ENCODE results near the gene KNSTRN. TPM values are rescaled to one million over a fixed set of nuclear protein-coding genes. Genes with fewer than 3 reads are reported as not detected.

The KNSTRN gene
- total RNA-seq, 2 experiments from 2014 or later, result 71.1 to 74.1 TPM

DNA sequence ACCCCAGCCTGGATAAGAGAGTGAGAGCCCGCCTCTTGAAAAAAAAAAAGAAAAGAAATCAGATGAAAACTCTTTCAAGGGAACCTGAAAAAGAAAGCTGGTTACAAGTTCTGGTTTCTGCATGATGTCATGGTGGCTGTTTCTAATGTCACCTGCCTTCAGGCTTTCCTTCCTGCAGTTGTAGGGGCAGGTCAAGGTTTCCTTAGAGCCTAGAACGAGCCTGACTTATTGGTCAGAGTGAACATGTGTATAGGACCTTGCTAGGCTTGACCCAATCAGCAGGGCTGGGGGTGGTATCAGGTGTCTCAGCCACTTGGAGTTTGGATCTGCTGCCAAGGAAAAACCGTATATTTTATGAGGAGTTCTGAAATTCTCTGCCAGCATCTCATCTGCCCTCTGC, 26.8 kb downstream of the KNSTRN start:
- ChIA-PET POLR2A (no interaction called here), CTCF (interaction anchor here (1.4 to 1.8 kb wide), 2 partner anchors 12 to 134 kb away, joined by 3 to 8 read pairs; no protein-coding TSS in a partner anchor)
- Mint-ChIP-seq H3K36me3 (ENCODE audit: low read depth) (peaks cover 54% of the 10 kb centered on the region), H3K27ac (no peak overlapping the region), H3K4me3 (no peak overlapping the region), H3K27me3 (ENCODE audit: low read depth) (no peaks in the 10 kb centered on the region), H3K9me3 (ENCODE audit: insufficient read depth) (no peaks in the 10 kb centered on the region), H3K4me1 (ENCODE audit: low read depth) (peaks cover 42% of the 10 kb centered on the region)
- DNase-seq (no peak), ATAC-seq (no peak)

DNA sequence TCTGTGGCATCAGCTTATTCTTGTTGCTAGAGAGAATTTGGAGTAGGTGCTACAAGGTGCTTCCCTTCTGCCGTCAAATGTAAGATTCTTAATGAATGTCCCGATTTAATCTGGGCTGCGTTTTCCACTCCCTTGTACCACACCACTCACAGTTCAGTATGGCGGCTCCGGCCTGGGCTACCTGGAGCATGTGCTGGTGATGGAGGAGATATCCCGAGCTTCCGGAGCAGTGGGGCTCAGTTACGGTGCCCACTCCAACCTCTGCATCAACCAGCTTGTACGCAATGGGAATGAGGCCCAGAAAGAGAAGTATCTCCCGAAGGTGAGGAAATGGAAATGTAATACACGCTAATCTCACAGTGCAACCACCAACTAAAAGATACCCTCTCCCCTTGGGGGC, 28.0 kb downstream of the KNSTRN start:
- no peak for ATAC-seq
- Mint-ChIP-seq H3K36me3 (ENCODE audit: low read depth) (peaks cover 65% of the 10 kb centered on the region), H3K27me3 (ENCODE audit: low read depth) (no peaks in the 10 kb centered on the region), H3K27ac (no peak overlapping the region), H3K9me3 (ENCODE audit: insufficient read depth) (no peaks in the 10 kb centered on the region), H3K4me1 (ENCODE audit: low read depth) (peaks cover 32% of the 10 kb centered on the region), H3K4me3 (no peak overlapping the region)
- DNase-seq, result no peak
- ChIA-PET POLR2A (no interaction called here), CTCF (interaction anchor here (1.1 to 1.8 kb wide), 3 partner anchors 11 to 136 kb away, joined by 3 to 8 read pairs (median 5); no protein-coding TSS in a partner anchor)

DNA sequence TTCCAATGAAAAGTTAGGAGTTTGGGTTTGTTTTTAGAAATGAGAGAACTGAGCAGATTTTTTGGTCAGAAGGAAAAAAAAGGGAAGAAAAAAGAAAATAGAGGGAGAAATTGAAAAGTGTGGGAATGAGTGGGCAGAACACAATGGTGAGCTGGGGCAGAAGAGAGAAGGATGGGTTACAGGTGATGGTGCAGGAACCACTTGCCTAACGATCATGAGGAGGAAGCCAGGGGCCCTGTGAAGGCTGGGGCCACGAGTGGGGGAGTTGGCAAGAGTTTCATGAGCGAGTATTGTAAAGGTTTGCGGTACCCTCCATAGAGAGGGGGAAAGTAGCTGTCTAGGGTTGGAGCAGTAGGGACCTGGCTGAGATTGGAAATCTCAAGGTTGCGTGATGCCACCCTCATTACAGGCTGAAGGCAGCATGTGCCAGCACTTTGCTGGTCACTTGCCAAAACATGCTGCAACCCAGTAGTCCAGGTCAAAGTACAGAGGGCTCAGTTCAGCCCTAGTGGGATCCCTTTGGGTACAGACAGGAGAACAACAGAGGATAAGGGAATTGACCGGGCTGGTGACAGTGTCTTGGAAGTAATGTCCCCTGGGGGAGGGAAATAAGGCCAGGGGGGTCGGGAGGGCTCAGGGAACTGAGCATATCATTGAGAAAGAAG, 29.7 kb downstream of the KNSTRN start:
- Mint-ChIP-seq H3K36me3 (ENCODE audit: low read depth) (peaks cover 62% of the 10 kb centered on the region), H3K4me3 (no peak overlapping the region), H3K9me3 (ENCODE audit: insufficient read depth) (no peaks in the 10 kb centered on the region), H3K27me3 (ENCODE audit: low read depth) (no peaks in the 10 kb centered on the region), H3K27ac (no peak overlapping the region), H3K4me1 (ENCODE audit: low read depth) (peaks cover 25% of the 10 kb centered on the region)
- ATAC-seq, result no peak
- CTCF ChIA-PET, result no interaction called here
- POLR2A ChIA-PET, result interaction anchor here (0.6 kb wide), 1 partner anchor 108 kb away, joined by 4 read pairs; no protein-coding TSS in a partner anchor
- DNase-seq, result no peak

DNA sequence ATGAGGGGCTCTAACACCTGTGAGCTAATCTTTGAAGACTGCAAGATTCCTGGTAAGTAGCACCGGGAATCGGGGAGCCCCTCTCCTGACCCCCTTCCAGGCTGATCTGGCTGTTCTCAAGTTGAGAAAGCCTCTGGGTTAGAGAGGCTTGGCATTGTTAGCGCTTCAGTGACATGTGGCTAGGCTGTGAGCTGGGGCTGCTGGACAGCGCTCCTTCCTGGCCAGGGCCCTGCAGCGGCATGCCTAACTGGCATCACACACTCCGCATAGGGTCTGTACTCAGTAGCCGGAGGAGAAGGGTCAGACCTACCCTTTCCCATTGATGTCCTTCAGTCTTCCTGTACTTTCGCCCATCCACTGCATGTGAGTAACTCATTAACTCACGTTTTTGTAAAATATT, 30.5 kb downstream of the KNSTRN start:
- no peak overlapping the region for H3K27ac Mint-ChIP-seq
- no peak overlapping the region for H3K4me3 Mint-ChIP-seq
- no peak for DNase-seq
- no peak for ATAC-seq
- CTCF ChIA-PET, result interaction anchor here (1.3 kb wide), 1 partner anchor 9 kb away, joined by 3 read pairs; no protein-coding TSS in a partner anchor
- POLR2A ChIA-PET, result interaction anchor here (0.6 to 1.4 kb wide), 2 partner anchors 8 to 109 kb away, joined by 4 to 6 read pairs; partner anchors contain the start of gene IVD
- H3K36me3 Mint-ChIP-seq (ENCODE audit: low read depth), result peaks cover 57% of the 10 kb centered on the region
- no peaks in the 10 kb centered on the region for H3K9me3 Mint-ChIP-seq (ENCODE audit: insufficient read depth)
- H3K27me3 Mint-ChIP-seq (ENCODE audit: low read depth), result no peaks in the 10 kb centered on the region
- H3K4me1 Mint-ChIP-seq (ENCODE audit: low read depth), result peaks cover 17% of the 10 kb centered on the region

DNA sequence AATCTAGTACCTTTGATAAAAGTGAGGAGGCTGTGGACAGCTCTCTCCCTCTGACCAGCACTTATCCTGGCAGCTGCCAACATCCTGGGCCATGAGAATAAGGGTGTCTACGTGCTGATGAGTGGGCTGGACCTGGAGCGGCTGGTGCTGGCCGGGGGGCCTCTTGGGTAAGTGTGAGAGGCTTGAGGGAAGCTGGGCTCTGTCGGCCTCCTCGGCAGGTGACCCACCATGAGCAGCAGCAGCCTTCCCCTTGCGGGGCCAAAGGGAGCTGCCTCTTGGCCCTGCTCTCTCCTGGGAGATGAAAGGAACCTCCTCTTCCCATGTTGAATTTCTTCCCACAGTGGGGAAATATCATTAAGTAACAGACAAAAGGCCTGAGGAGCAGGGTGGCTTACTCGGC, 32.3 kb downstream of the KNSTRN start:
- ChIA-PET CTCF (interaction anchor here (0.6 kb wide), 1 partner anchor 77 kb away, joined by 3 read pairs; no protein-coding TSS in a partner anchor), POLR2A (interaction anchor here (0.8 to 1.3 kb wide), 2 partner anchors 16 to 33 kb away, joined by 3 read pairs; partner anchors contain the start of gene KNSTRN)
- no peaks in the 10 kb centered on the region for H3K27me3 Mint-ChIP-seq (ENCODE audit: low read depth)
- no peak for DNase-seq
- no peak for ATAC-seq
- H3K9me3 Mint-ChIP-seq (ENCODE audit: insufficient read depth), result no peaks in the 10 kb centered on the region
- peaks cover 3% of the 10 kb centered on the region for H3K4me1 Mint-ChIP-seq (ENCODE audit: low read depth)
- H3K27ac Mint-ChIP-seq, result no peak overlapping the region
- H3K36me3 Mint-ChIP-seq (ENCODE audit: low read depth), result peaks cover 43% of the 10 kb centered on the region
- no peak overlapping the region for H3K4me3 Mint-ChIP-seq

DNA sequence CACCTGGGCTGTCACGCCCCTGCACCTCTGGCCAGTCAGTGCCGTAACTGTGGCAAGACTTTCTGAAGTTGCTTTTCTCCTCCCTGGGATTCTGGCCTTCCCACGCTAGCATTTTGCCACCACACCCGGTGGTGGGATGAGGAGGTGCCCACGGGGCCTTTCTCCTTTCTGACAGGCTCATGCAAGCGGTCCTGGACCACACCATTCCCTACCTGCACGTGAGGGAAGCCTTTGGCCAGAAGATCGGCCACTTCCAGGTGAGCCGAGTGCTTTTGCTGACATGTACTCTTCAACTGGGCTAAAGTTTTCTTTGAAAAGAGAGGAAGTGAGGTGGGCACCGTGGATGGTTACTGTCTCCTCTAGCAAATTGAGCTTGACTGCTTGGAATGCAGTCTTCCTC, 32.7 kb downstream of the KNSTRN start:
- Mint-ChIP-seq H3K9me3 (ENCODE audit: insufficient read depth) (no peaks in the 10 kb centered on the region), H3K27me3 (ENCODE audit: low read depth) (no peaks in the 10 kb centered on the region), H3K36me3 (ENCODE audit: low read depth) (peaks cover 41% of the 10 kb centered on the region), H3K4me1 (ENCODE audit: low read depth) (no peaks in the 10 kb centered on the region), H3K4me3 (no peak overlapping the region), H3K27ac (no peak overlapping the region)
- ATAC-seq (no peak), DNase-seq (no peak)
- ChIA-PET CTCF (no interaction called here), POLR2A (no interaction called here)

DNA sequence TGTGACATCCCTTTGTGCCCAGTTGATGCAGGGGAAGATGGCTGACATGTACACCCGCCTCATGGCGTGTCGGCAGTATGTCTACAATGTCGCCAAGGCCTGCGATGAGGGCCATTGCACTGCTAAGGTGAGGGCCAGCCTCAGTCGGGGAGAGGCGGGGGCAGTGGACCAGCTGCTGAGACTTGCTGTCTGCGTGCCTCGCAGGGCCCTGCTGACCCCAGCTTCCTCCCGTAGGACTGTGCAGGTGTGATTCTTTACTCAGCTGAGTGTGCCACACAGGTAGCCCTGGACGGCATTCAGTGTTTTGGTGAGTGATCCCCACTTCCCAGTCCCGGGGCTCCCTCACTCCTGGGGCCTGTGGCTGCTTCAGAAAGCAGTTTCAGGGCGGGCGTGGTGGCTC, 33.5 kb downstream of the KNSTRN start:
- H3K4me3 Mint-ChIP-seq, result no peak overlapping the region
- no peak overlapping the region for H3K27ac Mint-ChIP-seq
- H3K36me3 Mint-ChIP-seq (ENCODE audit: low read depth), result peaks cover 32% of the 10 kb centered on the region
- ATAC-seq (no peak), DNase-seq (no peak)
- POLR2A ChIA-PET, result no interaction called here
- no peaks in the 10 kb centered on the region for H3K27me3 Mint-ChIP-seq (ENCODE audit: low read depth)
- CTCF ChIA-PET, result interaction anchor here (11.4 kb wide), 1 partner anchor 47 kb away, joined by 109 read pairs; no protein-coding TSS in a partner anchor
- H3K9me3 Mint-ChIP-seq (ENCODE audit: insufficient read depth), result no peaks in the 10 kb centered on the region
- peaks cover under 1% of the 10 kb centered on the region for H3K4me1 Mint-ChIP-seq (ENCODE audit: low read depth)

DNA sequence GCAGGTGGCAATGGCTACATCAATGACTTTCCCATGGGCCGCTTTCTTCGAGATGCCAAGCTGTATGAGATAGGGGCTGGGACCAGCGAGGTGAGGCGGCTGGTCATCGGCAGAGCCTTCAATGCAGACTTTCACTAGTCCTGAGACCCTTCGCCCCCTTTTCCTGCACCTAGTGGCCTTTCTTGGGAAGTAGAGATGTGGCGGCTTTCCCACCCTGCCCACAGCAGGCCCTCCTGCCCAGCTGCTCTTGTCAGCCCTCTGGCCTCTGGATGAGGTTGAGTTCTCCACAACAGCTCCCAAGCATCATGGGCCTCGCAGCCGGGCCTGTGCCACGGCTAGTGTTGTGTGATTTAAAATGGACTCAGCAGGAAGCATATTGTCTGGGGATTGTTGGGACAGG, 35.6 kb downstream of the KNSTRN start:
- ChIA-PET CTCF (interaction anchor here (1.2 to 11.4 kb wide), 4 partner anchors 13 to 80 kb away, joined by 4 to 109 read pairs (median 43); partner anchors contain the start of gene IVD), POLR2A (no interaction called here)
- no peaks in the 10 kb centered on the region for H3K9me3 Mint-ChIP-seq (ENCODE audit: insufficient read depth)
- no peak overlapping the region for H3K4me3 Mint-ChIP-seq
- H3K27ac Mint-ChIP-seq, result no peak overlapping the region
- DNase-seq, result no peak
- peaks cover 8% of the 10 kb centered on the region for H3K4me1 Mint-ChIP-seq (ENCODE audit: low read depth)
- ATAC-seq, result no peak
- peaks cover 19% of the 10 kb centered on the region for H3K36me3 Mint-ChIP-seq (ENCODE audit: low read depth)
- H3K27me3 Mint-ChIP-seq (ENCODE audit: low read depth), result no peaks in the 10 kb centered on the region

DNA sequence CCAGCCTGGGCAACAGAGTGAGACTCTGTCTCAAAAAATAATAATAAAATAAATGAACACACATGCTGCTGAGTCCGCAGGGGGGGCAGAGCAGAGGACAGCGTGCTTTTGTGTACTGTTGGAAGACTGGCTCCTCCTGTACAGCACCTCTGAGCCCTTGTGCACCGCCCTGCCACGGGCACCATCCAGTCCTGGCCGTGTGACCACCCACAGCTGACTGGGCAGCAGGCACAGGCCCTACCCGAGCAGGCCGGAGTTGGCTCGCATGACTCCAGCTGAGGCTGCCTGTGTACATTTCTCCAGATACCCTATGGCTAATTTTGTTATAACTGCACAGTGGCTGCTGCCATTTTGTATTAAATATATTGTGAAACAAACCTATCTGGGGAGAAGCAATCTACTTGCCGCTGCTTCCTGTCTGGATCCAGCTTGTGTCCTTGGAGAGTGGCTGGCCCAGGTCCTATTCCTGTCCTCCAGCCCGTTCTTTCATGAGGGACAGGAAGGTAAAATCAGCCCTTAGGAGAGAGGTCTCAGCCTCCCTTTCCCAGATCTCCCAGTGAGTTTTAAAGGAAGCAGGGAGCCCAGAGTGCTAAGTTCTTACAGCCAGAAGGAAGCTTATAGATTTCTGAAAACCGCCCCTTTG, 37.7 kb downstream of the KNSTRN start:
- DNase-seq, result no peak
- Mint-ChIP-seq H3K4me1 (ENCODE audit: low read depth) (peaks cover 8% of the 10 kb centered on the region), H3K27ac (no peak overlapping the region), H3K4me3 (no peak overlapping the region), H3K9me3 (ENCODE audit: insufficient read depth) (no peaks in the 10 kb centered on the region), H3K27me3 (ENCODE audit: low read depth) (no peaks in the 10 kb centered on the region), H3K36me3 (ENCODE audit: low read depth) (peaks cover 9% of the 10 kb centered on the region)
- ChIA-PET POLR2A (interaction anchor here (0.6 to 2.0 kb wide), 2 partner anchors 76 to 145 kb away, joined by 3 to 5 read pairs; no protein-coding TSS in a partner anchor), CTCF (interaction anchor here (1.0 to 11.4 kb wide), 8 partner anchors 10 to 202 kb away, joined by 3 to 109 read pairs (median 10); partner anchors contain the start of gene IVD)
- no peak for ATAC-seq

DNA sequence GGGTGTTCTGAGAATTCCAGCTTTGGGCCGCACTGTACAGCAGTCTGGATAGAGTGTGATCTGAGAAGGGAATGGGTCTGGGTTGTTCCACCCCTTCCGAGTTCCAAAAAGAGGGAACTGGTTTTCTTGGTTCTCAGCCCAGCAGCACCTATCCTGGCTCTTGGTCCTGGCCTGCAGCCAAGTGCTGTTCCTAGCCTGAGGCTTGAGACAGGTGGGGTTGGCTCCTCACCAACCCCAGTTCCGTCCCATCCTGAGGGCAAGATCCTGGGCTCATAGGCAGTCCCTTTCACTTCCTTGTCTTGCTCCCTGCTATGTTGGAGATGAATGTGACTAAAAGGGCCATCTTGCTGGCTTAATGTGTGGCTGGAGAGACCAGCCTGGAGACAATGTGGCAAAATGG, 38.3 kb downstream of the KNSTRN start:
- DNase-seq (no peak), ATAC-seq (no peak)
- Mint-ChIP-seq H3K36me3 (ENCODE audit: low read depth) (peaks cover 3% of the 10 kb centered on the region), H3K4me1 (ENCODE audit: low read depth) (peaks cover 8% of the 10 kb centered on the region), H3K27me3 (ENCODE audit: low read depth) (no peaks in the 10 kb centered on the region), H3K9me3 (ENCODE audit: insufficient read depth) (no peaks in the 10 kb centered on the region), H3K4me3 (no peak overlapping the region), H3K27ac (no peak overlapping the region)
- ChIA-PET POLR2A (interaction anchor here (0.6 to 2.0 kb wide), 2 partner anchors 76 to 145 kb away, joined by 3 to 5 read pairs; no protein-coding TSS in a partner anchor), CTCF (interaction anchor here (1.0 to 11.4 kb wide), 12 partner anchors 10 to 203 kb away, joined by 3 to 109 read pairs (median 9); partner anchors contain the start of genes CCDC9B and IVD)

DNA sequence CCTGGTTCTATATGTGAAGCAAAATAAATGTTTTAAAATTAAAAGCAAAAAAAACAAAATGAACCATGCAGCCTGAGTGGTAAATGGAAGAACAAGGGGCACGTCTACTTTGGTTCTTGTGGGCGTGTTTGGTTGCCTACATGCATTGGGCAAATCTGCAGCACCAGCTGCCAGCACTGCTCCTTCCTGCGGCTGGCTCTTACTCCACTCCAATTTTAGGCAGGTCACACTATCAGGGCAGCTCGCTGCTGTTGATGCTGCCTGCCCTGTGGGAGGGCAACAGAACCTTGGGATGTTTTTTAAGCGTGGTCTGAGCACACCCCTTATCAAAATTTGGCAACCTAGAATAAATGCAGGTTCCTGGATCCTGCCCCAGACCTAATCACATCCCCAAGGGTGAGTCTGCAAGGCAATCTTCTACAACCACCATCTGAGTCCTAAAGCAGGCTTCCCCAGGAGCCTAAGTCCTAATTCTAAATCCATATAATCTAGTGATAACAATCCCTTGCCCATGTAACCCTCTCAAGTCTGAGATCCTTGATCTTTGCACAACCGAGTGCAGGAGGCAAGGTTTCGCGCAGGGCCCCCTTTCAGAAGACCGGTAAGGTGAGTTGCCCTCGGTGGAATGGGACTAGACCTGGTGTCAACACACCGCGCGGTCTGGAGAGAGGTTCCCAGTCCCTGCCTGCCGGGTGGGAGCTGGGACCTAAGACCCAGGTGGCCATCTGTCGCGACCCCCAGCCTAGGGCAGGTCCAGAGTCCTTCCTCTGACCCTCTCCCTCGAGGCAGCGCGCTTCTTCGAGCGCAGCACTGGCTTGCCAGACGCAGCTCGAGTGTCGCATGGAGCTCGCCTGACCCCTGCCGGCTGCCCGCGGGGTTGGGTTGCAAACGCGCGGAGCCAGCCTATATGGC, 39.0 kb downstream of the KNSTRN start:
- Mint-ChIP-seq H3K4me3 (no peak overlapping the region), H3K27ac (no peak overlapping the region), H3K4me1 (ENCODE audit: low read depth) (peaks cover 8% of the 10 kb centered on the region), H3K9me3 (ENCODE audit: insufficient read depth) (no peaks in the 10 kb centered on the region), H3K36me3 (ENCODE audit: low read depth) (peaks cover 2% of the 10 kb centered on the region), H3K27me3 (ENCODE audit: low read depth) (no peaks in the 10 kb centered on the region)
- POLR2A ChIA-PET, result interaction anchor here (0.9 to 2.0 kb wide), 3 partner anchors 17 to 82 kb away, joined by 3 to 5 read pairs (median 3); no protein-coding TSS in a partner anchor
- CTCF ChIA-PET, result interaction anchor here (0.7 to 11.4 kb wide), 30 partner anchors 8 to 204 kb away, joined by 3 to 109 read pairs (median 6); partner anchors contain the start of genes BAHD1, CCDC9B, INAFM2 and IVD
- DNase-seq, result peak; percentile 86
- ATAC-seq, result peak; percentile 99
